HG03196 (cell line): Measurements from ENCODE around the gene MS4A4A.

Source experiments
- ATAC-seq: cut with Tn5 transposase; IDR thresholded peaks from one replicate; pipeline ENCODE4 v1.9.1; 2021; ENCODE audit not compliant: unreplicated experiment

The MS4A4A gene

DNA sequence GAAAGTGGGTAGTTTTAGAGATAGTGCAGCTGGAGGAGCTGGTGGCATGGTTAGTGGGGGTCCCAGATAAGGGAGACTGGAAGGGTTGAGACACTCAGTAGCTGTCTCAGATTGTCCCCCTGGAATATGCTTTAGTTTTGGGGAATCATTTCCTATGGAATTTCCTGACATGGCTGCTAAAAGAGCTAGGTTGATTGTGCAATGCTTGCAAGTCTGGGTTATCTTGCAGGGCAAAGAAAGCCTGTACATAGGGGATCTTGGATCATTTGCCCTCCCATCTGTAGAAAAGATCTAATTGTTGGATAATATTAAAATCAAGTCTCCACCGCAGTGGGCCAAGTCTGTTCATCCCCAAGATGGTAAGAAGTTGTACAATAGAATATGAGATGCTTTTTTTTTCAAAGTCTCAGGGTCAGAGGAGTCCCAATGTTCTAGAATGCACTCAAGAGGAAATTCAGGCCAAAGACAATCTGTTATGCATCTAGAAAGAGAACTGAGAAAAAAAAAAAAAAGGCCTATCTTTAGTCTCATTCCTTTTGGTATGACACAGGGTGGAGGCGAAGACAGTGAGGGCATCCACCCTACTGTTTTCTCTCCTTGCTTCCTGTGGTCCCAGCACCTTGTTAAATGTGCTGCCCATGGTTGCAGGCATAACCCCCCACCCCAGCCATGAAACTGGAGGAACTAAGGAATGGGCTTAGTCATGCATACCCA is 66.8 kb downstream of the MS4A4A start:
- no peak for ATAC-seq

DNA sequence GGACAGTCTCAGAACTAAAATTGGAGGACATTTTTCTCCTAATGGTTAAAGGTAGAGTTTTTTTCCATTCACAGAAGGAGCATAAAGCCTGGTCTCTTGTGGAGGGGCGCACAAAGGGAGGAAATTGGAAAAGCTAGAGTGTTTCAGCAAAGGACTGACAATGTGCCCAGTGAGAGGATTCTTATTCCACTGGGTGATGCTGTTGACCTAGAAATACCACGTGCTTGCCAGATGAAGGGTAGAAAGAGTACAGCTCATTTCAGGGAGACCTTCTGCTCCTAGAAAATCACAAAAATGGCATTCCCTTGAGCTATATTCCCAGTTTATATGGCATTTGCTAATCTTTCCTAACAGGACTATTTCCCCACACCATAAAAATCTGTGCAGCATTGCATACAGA is 67.7 kb downstream of the MS4A4A start:
- ATAC-seq: no peak

DNA sequence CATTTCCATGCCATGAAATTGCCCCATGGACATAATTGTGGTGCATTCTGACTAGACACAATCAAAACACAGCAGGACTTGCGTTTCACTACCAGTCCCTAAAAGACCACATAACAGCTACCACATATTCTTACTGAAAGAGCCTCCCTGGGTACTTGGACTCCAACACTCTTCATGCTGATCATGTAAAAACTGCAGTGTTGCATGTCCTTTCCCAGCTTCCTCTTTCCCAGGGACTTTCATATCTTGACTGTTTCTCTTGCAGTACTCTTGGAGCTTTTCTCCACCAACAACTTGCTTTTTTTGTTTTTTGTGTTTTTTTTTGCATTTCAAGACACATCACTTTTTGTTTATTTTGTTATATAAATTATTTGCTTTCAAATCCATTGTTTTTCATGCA is 69.5 kb downstream of the MS4A4A start:
- ATAC-seq: no peak

DNA sequence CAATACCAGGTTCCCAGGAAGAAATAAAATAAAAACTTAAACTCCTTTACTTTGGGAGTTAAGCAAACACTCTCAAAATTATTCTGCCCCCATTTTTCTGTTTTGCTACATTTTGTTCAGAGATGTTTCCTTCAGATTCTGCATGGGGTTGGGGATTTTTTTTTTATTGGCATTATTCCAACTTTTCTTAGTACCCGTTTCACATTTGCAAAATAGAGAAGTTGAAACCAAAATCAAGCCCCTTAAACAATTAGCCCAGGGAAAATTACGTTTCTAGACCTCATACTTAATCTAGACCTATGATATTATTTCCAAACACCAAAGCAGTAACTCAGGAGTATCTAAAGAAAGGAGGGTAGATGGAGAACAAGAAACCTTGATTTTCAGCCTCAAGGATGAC is 77.3 kb downstream of the MS4A4A start:
- no peak for ATAC-seq
